Ovary (tissue), 9 donors: ENCODE results near the gene KLRC4. TPM values are rescaled to one million over a fixed set of nuclear protein-coding genes. Genes with fewer than 3 reads are reported as not detected.
"Not testable (repeated sequence)": the region's sequence is repeated elsewhere in the genome, so short reads cannot be mapped to it uniquely, and the experiment has no call there.

Experiments used
- DNase-seq, 5 donors: peaks; one replicate each; pipeline ENCODE4 v3.0.0-alpha.2; 2019 to 2020
- H3K27ac ChIP-seq, 2 donors: fragments of 200-600 bp; one replicate each; pipeline versions ENCODE4 v1.5.1 to v1.8.0; 2019 to 2022
- H3K27me3 ChIP-seq: fragments of 200-600 bp; one replicate; pipeline ENCODE4 v1.8.0; 2022
- H3K36me3 ChIP-seq: fragments of 200-600 bp; sonication (generic); one replicate; pipeline ENCODE4 v1.5.1; 2019
- H3K4me1 ChIP-seq: one replicate; pipeline ENCODE4 v1.8.1; 2013; ENCODE audit warnings: mild to moderate bottlenecking, moderate library complexity; ENCODE audit not compliant: insufficient read depth
- H3K4me3 ChIP-seq: fragments of 200-600 bp; sonication (generic); one replicate; pipeline ENCODE4 v1.5.1; 2017
- H3K9me3 ChIP-seq, 2 donors: fragments of 200-600 bp in 1 of 2; sonication (generic) in 1 of 2; one replicate each; pipeline versions ENCODE4 v1.5.1 to v1.8.1; 2013 to 2019; ENCODE audit warnings: mild to moderate bottlenecking in 1 of 2, moderate library complexity in 1 of 2
- EP300 ChIP-seq: sonication (generic); formaldehyde crosslinking; IDR thresholded peaks from one replicate; pipeline ENCODE4 v1.6.1; 2017; ENCODE audit warnings: antibody characterized with exemption
- POLR2A ChIP-seq: fragments of 450-650 bp; IDR thresholded peaks from one replicate; pipeline ENCODE4 v1.6.1; 2017; ENCODE audit warnings: antibody characterized with exemption, mild to moderate bottlenecking, moderate library complexity
- WGBS, 3 donors: extraction: QIAGEN DNeasy Blood & Tissue Kit in 1 of 3; methylation state at CpG; one replicate each; pipeline versions ENCODE4 v1.1.5 to v1.1.7; 2013 to 2017; 5-methylcytosine and 5-hydroxymethylcytosine counted together
- intact Hi-C, 4 donors: fragments of 100-400 bp; cut with DNase I; formaldehyde crosslinking; loops; one replicate each; pipeline versions ENCODE4 v1.11.0 to v1.15.1; 2022 to 2023
- polyA plus RNA-seq, 2 donors: library from polyadenylated mRNA; stranded (reverse); fragments of 200-250 nt in 1 of 2; fragments of 350-450 nt in 1 of 2; fragmentation: Illumina TruSeq in 1 of 2; extraction: RNeasy Lipid Tissue Mini Kit (QIAGEN cat#74804) in 1 of 2; gene quantifications; one replicate each; pipeline ENCODE4 v1.2.3, GENCODE V29; 2013 to 2014
- total RNA-seq, 7 donors: library from RNA; depleted of rRNA in 2 of 7; stranded (reverse); fragments of >200 nt in 2 of 7; fragmentation: NEBNext Ultra II Directional in 3 of 7; extraction: Animal tissue kit (Norgen Biotek cat#: 25700) in 3 of 7; gene quantifications; one replicate each; pipeline versions ENCODE4 v1.1.0 to v1.2.4, GENCODE V29; 2016 to 2023
- TF ChIP-seq, protein P1 (sequence below), 3 donors: fragments of 450-650 bp in 2 of 3; fragments of 200-600 bp in 1 of 3; IDR thresholded peaks; one replicate each; pipeline versions ENCODE4 v1.5.1 to v1.8.0; 2016 to 2022; ENCODE audit warnings: antibody characterized with exemption in 3 of 3, mild to moderate bottlenecking in 1 of 3
- donor health status: DM: no; HTN: no; CAD: no; lungs with moderate emphysema.
- donor health status: DM: no; HTN: no; CAD: no.
- donor health status: Bipolar disorder and iron deficiency.
- donor health status: DM: yes; HTN: yes; CAD: no.
- donor health status: DM: no; HTN: no; CAD: no.
- donor health status: DM: yes; HTN: yes; CAD: no.

KLRC4 gene
- total and polyA plus RNA-seq, 9 donors, result 0.30 to 0.60 TPM; not detected in 7

- DNase-seq, result no peak
- WGBS, 3 donors, result 6 to 43% (median 11%) methylated on average over 1 of the region's 1 CpG
- Histone ChIP-seq H3K4me1 (no peaks in the 10 kb centered on the region), H3K27ac (no peak overlapping the region), H3K27me3 (no peaks in the 10 kb centered on the region), H3K4me3 (no peak overlapping the region), H3K9me3 (no peaks in the 10 kb centered on the region), H3K36me3 (no peaks in the 10 kb centered on the region)
- intact Hi-C loops, result no loop called here
- TF ChIP-seq EP300 (no peak), POLR2A (no peak)
- TF ChIP-seq, protein P1, sequence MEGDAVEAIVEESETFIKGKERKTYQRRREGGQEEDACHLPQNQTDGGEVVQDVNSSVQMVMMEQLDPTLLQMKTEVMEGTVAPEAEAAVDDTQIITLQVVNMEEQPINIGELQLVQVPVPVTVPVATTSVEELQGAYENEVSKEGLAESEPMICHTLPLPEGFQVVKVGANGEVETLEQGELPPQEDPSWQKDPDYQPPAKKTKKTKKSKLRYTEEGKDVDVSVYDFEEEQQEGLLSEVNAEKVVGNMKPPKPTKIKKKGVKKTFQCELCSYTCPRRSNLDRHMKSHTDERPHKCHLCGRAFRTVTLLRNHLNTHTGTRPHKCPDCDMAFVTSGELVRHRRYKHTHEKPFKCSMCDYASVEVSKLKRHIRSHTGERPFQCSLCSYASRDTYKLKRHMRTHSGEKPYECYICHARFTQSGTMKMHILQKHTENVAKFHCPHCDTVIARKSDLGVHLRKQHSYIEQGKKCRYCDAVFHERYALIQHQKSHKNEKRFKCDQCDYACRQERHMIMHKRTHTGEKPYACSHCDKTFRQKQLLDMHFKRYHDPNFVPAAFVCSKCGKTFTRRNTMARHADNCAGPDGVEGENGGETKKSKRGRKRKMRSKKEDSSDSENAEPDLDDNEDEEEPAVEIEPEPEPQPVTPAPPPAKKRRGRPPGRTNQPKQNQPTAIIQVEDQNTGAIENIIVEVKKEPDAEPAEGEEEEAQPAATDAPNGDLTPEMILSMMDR (IDR thresholded peaks at IDR 0.05), result no peak
Measured at GRCh38 chr12:10454531-10454930, 45.0 kb upstream of the KLRC4 start.

- Histone ChIP-seq H3K36me3 (no peaks in the 10 kb centered on the region), H3K9me3 (no peaks in the 10 kb centered on the region), H3K4me1 (no peaks in the 10 kb centered on the region), H3K27me3 (no peaks in the 10 kb centered on the region), H3K27ac (no peak within 1 kb of the TSS), H3K4me3 (no peak within 1 kb of the TSS)
- intact Hi-C loops, result no loop called here
- no peak for DNase-seq
- 63 to 73% (median 68%) methylated on average over 2 of the region's 2 CpGs for WGBS, 3 donors
- TF ChIP-seq, protein P1 (IDR thresholded peaks at IDR 0.05), result no peak
- TF ChIP-seq EP300 (no peak), POLR2A (no peak)
Measured at GRCh38 chr12:10453156-10453555, 43.6 kb upstream of the KLRC4 start, which contains the start of gene KLRC1. Gene KLRC1, minus strand, starts transcription at chr12:10453377. Its CDS starts 2,221 bp downstream, at chr12:10451156.

DNA sequence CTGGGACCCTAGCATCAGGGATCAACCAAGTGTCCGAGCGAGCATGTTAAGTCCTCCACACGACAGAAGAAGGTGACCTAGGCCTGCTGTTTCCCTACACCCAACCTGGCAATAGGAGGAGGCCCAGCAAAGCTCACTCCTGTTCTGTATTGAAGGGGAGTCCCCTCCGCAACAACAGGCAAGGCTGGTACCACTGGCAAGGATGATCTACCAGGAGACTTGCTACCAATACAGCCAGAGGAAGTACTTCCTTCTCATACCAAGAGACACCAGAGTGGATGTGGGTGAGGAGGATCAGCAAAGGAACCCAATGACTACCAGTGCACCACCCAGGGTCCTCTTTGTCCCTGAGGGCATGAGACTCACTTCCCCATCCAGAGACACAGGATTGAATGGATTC, 38.7 kb upstream of the KLRC4 start:
- Histone ChIP-seq H3K27ac (no peak overlapping the region), H3K4me3 (no peak overlapping the region), H3K4me1 (no peaks in the 10 kb centered on the region), H3K9me3 (no peaks in the 10 kb centered on the region), H3K27me3 (no peaks in the 10 kb centered on the region), H3K36me3 (no peaks in the 10 kb centered on the region)
- TF ChIP-seq POLR2A (no peak), EP300 (no peak)
- TF ChIP-seq, protein P1 (IDR thresholded peaks at IDR 0.05), result no peak
- 95 to 99% (median 96%) methylated on average over 4 of the region's 4 CpGs for WGBS, 3 donors
- intact Hi-C loops, result no loop called here
- DNase-seq, result no peak

DNA sequence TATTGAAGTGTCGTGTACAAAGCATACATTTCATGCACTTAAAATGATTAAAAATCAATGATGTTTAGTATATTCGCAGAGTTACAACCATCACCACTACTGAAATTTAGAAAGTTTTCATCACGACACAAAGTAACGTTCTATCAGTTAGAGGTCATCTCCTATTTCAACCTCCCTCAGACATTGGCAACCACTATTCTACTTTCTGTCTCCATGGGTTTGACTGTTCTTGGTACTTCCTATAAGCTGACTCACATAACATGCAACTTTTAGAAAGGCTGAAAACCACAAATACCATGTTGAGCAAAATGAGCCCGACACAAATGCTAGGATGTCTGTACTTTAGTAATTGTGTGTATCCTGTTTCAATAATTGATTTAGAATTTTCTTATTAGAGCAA, 36.5 kb upstream of the KLRC4 start:
- H3K27ac ChIP-seq, H3K27me3 ChIP-seq, H3K36me3 ChIP-seq, H3K9me3 ChIP-seq, H3K4me3 ChIP-seq, H3K4me1 ChIP-seq, intact Hi-C loops, DNase-seq: not testable (repeated sequence)
- 77 to 80% (median 78%) methylated on average over 5 of the region's 5 CpGs for WGBS, 3 donors

DNA sequence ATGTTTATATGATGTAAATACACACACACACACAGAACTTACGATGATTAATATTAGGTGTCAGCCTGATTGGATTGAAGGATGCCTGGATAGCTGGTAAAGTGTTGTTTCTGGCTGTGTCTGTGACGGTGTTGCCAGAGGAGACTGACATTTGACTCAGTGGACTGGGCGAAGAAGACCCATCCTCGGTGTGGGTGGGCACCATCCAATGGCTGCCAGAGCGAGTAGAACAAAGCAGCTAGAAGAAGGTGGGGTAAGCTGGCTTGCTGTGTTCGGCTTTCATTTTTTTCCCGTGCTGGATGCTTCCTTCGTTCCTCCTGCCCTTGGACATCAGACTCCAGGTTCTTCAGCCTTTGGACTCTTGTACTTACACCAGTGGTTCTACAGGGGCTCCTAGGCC, 31.6 kb upstream of the KLRC4 start:
- DNase-seq, intact Hi-C loops, H3K27ac ChIP-seq, H3K9me3 ChIP-seq, H3K27me3 ChIP-seq, H3K36me3 ChIP-seq, H3K4me1 ChIP-seq, H3K4me3 ChIP-seq: not testable (repeated sequence)
- WGBS, 3 donors, result 93 to 94% (median 93%) methylated on average over 8 of the region's 8 CpGs

- DNase-seq, H3K4me3 ChIP-seq, H3K9me3 ChIP-seq, H3K27me3 ChIP-seq, H3K4me1 ChIP-seq, H3K36me3 ChIP-seq, intact Hi-C loops, H3K27ac ChIP-seq: not testable (repeated sequence)
- 71 to 80% (median 71%) methylated on average over 2 of the region's 2 CpGs for WGBS, 3 donors
Measured at GRCh38 chr12:10439608-10440274, 30.2 kb upstream of the KLRC4 start.

- WGBS, 3 donors, result 55% methylated on average over 2 of the region's 2 CpGs; no CpG with 5 or more reads in 2 of the 3 donors
- H3K27me3 ChIP-seq, intact Hi-C loops, H3K4me3 ChIP-seq, DNase-seq, H3K36me3 ChIP-seq, H3K4me1 ChIP-seq, H3K27ac ChIP-seq, H3K9me3 ChIP-seq: not testable (repeated sequence)
Measured at GRCh38 chr12:10437601-10438000, 28.0 kb upstream of the KLRC4 start.

- intact Hi-C loops, H3K4me3 ChIP-seq, H3K27me3 ChIP-seq, DNase-seq, H3K4me1 ChIP-seq, H3K9me3 ChIP-seq, H3K27ac ChIP-seq, H3K36me3 ChIP-seq: not testable (repeated sequence)
- WGBS, 3 donors, result 12 to 34% (median 17%) methylated on average over 3 of the region's 3 CpGs
Measured at GRCh38 chr12:10435816-10436215, 26.3 kb upstream of the KLRC4 start, which contains the start of gene KLRC2. Gene KLRC2, minus strand, starts transcription at chr12:10436010. Its CDS starts 24 bp downstream, at chr12:10435986.

- H3K27ac ChIP-seq, H3K36me3 ChIP-seq, H3K9me3 ChIP-seq, H3K4me1 ChIP-seq, H3K4me3 ChIP-seq, H3K27me3 ChIP-seq, intact Hi-C loops, DNase-seq: not testable (repeated sequence)
- WGBS, 3 donors, result 91 to 94% (median 93%) methylated on average over 4 of the region's 4 CpGs
Measured at GRCh38 chr12:10430623-10431022, 21.1 kb upstream of the KLRC4 start.
